KG1 (cell line): ENCODE data around the gene RPS15.
"Not testable (repeated sequence)": the region's sequence is repeated elsewhere in the genome, so short reads cannot be mapped to it uniquely, and the experiment has no call there.

Experiments
- DNase-seq: peaks from one replicate; lab custom pipeline; 2025; lab: John Stamatoyannopoulos, UW

Gene RPS15

GRCh38 chr19:1435378-1435989 is 2.7 kb upstream of the RPS15 start:
- DNase-seq, result no peak

DNA sequence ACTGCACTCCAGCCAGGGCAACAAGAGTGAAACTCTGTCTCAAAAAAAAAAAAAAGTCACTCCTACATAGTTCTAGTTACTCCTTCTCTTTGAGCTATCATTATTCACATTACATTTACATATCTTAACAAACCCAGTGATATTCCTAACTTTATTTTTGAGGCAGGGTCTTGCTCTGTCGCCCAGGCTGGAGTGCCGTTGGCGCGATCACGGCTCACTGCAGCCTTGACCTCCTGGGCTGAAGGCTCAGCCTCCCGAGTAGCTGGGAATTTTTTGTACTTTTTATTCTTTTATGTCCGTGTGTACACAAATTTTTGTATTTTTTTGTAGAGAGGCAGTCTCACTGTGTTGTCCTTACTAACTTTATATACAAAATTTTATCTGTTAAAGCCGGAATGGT is 587 bp upstream of the RPS15 start:
- DNase-seq, result no peak

DNA sequence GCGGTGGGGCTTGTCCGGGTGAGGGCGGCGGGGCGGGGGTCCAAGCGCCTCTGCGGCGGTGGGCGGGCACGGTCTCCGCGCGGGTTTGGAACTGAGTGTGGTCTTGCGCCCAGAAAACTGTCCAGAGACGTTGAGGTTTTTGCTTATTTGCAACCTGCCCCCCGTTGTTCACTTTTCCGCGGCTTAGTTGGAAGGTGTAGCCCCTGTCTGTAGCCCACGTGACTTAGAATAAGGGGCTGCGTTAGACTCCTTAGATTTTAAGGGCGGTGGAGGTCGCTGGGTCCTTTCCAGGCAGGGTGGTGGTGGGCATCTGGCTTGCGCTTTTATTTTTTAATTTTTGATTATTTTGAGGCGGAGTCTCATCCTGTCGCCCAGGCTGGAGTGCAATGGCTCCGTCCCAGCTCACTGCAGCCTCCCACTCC is 748 bp downstream of the RPS15 start:
- DNase-seq, result no peak

GRCh38 chr19:1439525-1440417 is 1.6 kb downstream of the RPS15 start:
- DNase-seq, result not testable (repeated sequence)

DNA sequence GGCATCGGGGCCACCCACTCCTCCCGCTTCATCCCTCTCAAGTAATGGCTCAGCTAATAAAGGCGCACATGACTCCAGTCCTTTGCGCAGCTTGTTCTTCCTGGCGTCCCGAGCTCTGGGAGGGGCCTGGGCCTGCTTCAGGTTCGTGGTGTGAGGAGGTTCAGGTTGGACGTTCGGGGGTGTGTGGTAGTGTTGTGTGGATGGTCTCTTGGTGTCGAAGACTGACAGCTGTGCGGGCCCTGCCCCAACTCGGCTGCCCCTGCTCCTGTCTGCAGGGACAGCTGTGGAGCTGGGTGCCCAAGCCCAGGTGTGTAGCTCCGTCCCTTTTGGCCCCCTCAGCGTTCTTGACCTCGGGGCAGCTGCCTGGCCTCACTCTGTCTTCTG is 2.2 kb downstream of the RPS15 start:
- no peak for DNase-seq

DNA sequence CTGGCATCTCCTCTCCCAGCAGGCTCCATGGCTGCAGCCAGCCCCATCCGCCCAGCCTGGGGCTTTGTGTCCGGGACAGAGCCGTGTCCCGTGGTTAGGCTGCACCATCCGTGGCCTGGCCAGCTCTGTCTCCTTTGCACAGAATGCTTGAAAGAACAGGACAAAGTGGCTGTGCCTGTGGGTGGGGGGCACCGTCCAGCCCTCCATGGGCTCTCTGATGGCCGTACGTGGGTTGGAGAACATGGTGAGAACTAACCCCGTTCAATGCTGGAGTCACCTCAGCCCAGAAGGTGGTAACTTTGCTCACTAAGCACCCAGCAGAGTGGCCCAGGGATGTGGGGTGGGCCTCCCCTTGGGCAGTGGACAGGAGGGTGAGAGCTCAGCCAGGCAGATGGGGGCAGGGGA is 2.8 kb downstream of the RPS15 start:
- DNase-seq, result no peak

- no peak for DNase-seq
Observed at GRCh38 chr19:1441677-1442438, 3.7 kb downstream of the RPS15 start.

GRCh38 chr19:1445185-1445931 is 7.2 kb downstream of the RPS15 start:
- DNase-seq, result peak; percentile 6

DNA sequence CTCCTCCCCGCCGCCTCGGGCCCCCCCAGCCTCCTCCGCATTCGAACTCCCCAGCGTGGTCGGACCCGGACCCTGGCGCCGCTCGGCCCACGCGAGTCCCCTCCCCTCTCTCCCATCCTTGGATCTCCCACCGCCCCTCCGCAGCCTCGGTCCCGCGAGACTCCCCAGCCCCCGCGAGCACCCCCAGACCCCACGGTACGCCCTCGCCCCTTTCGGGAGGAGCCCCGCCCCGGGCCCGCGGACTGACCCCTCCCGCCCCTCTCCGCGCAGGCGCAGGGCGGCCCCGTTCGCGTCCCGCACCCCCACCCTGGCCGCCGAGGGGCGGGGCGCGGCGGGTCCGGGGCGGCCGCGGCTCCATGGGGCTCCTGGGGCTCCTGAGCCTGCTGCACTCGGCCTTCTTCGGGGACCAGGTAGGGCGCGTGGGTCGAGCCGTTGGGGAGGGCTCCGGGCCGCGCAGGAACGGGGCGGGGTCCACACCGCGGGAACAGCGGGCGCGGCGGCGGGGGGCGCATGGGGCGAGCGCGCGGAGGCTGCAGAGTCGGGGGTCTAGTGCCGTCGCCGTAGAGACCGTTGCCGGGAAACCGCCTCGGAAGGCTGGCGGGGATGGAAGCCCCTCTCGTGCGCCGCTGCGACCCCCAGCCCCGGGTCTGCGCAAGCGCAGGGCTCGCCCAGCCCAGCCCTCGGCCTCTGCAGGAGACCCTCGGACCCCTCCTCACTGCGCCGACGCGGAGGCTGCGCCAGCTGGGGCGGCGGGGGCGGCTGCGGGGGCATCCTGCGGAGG is 7.9 kb downstream of the RPS15 start:
- DNase-seq, result no peak

DNA sequence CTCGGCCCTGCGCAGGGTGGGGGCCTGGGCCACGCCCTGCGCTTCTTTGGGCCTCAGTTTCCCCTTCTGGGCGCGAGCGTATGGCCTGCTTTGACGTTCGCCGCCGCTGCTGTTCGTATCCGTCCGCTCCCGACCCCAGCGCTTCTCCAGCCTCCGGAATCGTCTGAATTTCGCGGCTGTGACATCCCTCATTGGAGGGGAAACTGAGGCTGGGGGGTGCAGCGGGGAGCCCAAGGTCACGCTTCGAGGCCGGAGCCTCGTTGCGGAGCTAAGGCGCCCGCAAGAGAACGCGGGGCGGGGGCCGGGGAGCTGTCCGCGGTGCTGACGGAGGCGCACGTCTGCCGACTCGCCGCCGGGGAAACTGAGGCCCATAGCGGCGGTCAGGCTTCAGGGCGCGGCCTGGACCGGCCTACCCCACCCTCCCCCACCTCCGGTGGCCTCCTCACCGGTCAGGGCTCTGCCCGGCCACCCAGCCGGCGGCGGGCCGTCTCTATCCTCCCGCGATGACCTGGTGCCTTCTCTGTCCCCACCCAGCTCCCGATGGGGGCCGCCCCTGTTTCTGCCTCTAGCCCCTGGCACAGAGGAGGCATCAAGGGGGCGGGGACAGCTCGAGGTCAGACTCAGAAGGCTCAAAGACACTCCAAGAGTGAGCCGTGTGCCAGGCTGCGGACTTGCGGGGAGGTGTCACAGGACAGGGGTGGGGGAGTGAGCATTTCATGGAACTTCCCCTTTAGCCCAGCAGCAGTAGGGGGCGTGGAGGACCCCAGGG is 8.7 kb downstream of the RPS15 start:
- no peak for DNase-seq

GRCh38 chr19:1447504-1447903 is 9.3 kb downstream of the RPS15 start:
- DNase-seq, result no peak

- DNase-seq, result no peak
Observed at GRCh38 chr19:1447944-1448343, 9.7 kb downstream of the RPS15 start.

- DNase-seq, result no peak
Observed at GRCh38 chr19:1449467-1450442, 11.6 kb downstream of the RPS15 start, which contains the start of gene APC2. Gene APC2, plus strand, starts transcription at chr19:1450121. Its CDS starts 2,881 bp downstream, at chr19:1453002.

- no peak for DNase-seq
Observed at GRCh38 chr19:1450735-1451731, 12.8 kb downstream of the RPS15 start.

- no peak for DNase-seq
Observed at GRCh38 chr19:1451916-1452801, 14.0 kb downstream of the RPS15 start.

- DNase-seq, result no peak
Observed at GRCh38 chr19:1452802-1453524, 14.8 kb downstream of the RPS15 start.
